CD1c-positive myeloid dendritic cell (primary cell): Measurements from ENCODE around the gene HS3ST4.
A peak's percentile ranks its signal among the peaks of the same experiment; 100 is the strongest.

Experiments used
- DNase-seq: peaks from one replicate; pipeline ENCODE4 v3.0.0-alpha.2; 2016; ENCODE audit errors: extremely low spot score

The HS3ST4 gene

DNA sequence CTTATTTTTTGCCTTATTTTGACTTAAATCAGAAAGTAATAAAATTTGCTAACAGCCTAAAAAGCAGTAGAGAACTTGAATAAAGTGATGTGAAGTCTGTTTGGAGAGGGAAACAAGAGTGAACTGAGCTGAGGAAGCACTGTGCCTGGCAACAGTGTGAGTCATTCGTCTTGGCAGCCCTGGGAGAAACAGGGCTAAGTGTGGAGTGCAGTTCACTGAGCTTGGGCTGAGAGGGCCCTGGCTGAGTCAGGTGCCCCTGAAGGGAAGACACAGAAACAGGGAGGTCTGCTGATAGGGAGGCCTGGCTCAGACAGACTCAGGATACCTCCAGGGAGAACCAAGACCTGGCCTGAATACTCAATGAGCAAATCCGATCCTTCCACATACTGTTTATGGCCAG is 132.1 kb downstream of the HS3ST4 start:
- no peak for DNase-seq

GRCh38 chr16:25827709-25828108 is 135.9 kb downstream of the HS3ST4 start:
- DNase-seq: no peak

DNA sequence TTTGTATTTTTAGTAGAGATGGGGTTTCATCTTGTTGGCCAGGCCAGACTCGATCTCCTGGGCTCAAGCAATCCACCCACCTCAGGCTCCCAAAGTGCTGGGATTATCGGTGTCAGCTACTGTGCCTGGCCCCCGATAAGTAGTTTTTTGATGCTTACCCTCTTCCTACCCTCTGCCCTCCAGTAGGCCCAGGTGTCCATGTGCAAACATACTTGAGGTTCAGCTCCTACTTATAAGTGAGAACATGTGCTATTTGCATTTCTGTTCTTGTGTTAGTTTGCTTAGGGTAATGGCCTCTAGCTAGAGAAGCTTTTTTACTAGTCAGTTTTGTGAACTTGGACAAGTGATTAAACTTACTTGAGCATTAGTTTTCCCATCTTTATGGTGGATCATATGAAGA is 136.8 kb downstream of the HS3ST4 start:
- DNase-seq: no peak

DNA sequence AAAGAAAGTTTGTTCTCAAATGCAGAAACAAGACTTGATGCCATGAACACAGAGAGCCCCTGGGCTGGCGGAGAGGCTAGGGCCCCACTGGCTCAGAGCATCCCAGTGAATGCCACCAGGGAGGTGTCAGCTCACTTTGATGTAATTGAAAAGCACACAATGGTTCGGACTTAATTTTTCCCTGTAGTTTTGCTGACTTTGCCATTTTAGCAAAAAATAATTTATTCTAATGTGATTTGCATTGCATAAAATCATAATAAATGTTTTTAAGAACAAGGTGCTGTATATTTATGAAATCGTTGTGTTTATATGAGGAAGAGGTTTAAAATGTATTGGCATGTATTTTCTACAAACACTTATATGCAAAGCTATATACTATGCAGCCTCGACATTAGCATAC is 140.5 kb downstream of the HS3ST4 start:
- no peak for DNase-seq

- no peak for DNase-seq
Measured at GRCh38 chr16:25834101-25834500, 142.3 kb downstream of the HS3ST4 start.

DNA sequence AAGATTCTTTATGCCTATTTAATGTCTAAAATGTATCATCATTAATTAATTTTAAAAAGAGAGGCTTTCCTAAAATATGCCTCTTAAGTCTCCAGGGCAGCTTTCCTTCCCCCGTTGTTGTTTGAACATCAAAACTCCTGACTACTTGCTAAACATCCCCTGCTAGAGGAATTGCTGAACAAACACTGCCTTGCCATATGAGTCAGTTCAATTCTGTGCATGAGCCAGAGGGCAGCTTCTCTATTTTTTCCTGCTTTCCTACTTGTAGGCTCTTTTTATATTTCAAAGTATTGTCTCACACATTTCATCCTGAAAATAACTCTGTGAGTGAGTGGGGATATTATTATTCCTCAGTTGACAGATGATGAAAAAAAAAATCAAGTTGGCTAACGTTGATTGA is 143.4 kb downstream of the HS3ST4 start:
- DNase-seq: no peak

DNA sequence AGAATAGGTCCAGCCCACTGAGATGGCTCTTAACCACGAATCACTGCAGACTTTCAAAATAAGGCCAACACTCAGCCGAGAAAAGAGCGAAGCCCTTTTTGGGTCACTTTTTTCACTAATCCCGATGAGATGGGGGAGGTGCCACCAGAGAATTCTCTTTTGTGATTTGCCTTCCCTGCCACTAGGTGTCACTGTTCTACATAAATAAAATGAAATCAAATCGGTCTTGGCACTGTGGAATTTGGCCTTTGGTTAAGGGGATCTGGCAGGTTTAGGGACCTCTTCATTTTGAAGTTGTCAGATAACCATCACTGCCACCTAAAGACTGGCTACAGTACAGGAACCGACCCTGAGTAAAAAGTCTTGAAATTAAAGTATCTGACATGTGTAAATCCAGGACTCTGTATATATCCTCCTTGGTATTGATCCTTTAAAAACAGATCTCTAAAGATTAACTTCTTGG is 147.0 kb downstream of the HS3ST4 start:
- DNase-seq: peak; percentile 58

DNA sequence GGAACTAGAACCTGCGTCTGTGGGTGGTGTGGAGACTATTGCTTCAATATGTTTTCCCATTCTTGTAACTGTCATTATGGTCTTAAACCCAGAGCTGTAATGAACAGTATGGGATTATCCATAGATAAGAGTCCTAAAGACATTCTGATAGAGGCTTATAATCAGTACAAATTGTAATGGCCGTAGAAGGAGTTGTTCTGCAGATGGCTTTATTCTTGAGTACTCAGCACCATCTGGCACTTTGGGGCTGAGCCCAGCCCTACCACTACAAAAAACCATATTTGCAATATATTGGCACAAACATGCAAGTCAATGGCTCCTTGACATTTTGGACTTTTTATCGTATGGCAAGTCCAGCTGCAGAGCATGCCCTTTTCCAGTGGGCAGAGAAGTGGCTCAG is 150.0 kb downstream of the HS3ST4 start:
- DNase-seq: no peak

GRCh38 chr16:25845901-25846300 is 154.1 kb downstream of the HS3ST4 start:
- no peak for DNase-seq

GRCh38 chr16:25854141-25854540 is 162.4 kb downstream of the HS3ST4 start:
- no peak for DNase-seq

- no peak for DNase-seq
Measured at GRCh38 chr16:25855063-25855462, 163.3 kb downstream of the HS3ST4 start.

GRCh38 chr16:25855818-25856217 is 164.1 kb downstream of the HS3ST4 start:
- DNase-seq: no peak

- no peak for DNase-seq
Measured at GRCh38 chr16:25859645-25860044, 167.9 kb downstream of the HS3ST4 start.

DNA sequence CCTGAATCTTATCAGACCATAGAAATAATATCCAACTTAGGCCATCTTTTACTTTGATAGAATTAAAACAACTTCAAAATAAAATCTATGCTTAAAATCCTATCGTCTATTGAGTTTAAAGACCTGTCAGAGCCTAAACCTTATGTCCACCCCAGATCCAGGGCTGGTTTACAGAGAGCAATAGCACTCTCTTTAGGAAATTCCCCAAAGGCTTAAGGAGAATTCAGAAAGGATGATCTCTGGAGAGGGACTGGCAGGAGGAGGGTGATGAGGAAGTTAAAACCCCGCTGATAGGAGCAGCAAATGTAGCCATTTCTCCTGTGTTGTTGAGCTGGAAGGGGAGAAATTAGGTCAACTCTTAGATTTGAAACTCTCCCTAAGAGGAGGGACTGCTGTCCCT is 175.3 kb downstream of the HS3ST4 start:
- DNase-seq: no peak

DNA sequence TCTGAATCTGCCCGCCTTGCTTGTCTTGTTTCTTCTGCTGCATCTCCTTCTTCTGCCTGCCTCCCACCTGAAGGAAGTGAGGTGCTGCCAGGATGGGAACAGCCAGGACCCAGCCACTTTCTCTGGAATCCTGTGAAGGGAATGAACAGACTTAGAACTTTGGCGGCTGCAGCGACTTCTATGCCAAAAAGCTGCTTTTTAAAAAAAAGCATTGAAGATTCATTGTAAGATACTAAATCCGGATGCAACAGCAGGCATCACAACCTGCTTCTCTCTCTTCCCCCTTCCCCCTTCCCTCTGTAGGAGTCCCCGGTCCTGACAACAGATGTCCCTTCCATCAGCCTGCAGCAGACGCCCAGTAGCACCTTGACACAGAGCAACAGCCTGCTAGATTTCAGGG is 176.3 kb downstream of the HS3ST4 start:
- no peak for DNase-seq

GRCh38 chr16:25868706-25869370 is 177.1 kb downstream of the HS3ST4 start:
- DNase-seq: no peak

DNA sequence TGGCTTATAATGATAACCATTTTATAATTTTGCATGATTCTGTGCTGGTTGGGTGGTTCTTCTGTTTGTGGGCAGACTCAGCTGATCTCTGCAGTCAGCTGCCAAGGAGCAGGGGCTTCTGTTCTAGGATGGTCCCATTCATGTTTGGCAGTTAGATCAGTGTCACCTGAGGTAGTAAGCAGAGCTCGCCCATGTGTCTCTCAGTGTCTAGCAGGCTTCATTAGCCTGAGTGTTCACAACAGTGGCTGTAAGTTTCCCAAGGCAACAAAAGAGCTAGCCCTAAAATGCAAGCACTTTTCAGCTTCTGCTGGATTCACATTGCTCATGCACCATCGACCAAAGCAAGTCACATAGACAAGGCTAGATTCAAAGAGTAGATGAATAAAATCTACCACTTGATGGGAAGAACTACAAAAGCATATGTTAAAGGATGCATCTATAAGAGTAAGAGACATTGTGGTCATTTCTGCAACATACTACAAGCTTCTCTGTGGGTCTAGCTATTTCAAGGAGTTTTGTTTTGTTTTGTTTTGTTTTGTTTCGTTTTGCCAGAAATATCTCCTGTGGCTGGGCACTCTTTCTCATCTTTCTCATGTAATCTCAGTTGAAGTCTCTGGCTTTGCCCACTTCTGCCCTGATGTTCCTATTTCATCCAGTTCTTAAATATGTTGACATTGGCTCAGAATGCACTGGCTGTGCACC is 180.8 kb downstream of the HS3ST4 start:
- DNase-seq: no peak

DNA sequence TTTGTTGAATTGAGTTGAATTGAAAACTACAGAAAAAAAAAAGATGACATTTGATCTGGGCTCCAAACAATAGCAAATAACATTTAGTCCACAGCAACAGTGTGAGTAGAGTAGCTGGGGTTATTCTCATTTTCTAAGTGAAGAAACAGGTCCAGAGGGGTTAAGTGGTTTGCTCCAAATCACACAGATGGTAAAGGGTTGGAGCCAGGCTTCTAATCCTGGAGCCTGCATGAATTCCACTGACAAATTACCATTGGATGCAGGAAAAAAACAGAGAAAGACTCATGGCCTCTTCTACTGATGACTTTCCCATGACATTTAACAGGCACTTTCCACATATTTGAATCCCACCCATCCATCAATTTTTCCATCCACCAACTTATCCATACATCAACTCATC is 182.4 kb downstream of the HS3ST4 start:
- DNase-seq: no peak

- DNase-seq: no peak
Measured at GRCh38 chr16:25875956-25876598, 184.3 kb downstream of the HS3ST4 start.

- no peak for DNase-seq
Measured at GRCh38 chr16:25877103-25877502, 185.3 kb downstream of the HS3ST4 start.

GRCh38 chr16:25886598-25886997 is 194.8 kb downstream of the HS3ST4 start:
- no peak for DNase-seq

DNA sequence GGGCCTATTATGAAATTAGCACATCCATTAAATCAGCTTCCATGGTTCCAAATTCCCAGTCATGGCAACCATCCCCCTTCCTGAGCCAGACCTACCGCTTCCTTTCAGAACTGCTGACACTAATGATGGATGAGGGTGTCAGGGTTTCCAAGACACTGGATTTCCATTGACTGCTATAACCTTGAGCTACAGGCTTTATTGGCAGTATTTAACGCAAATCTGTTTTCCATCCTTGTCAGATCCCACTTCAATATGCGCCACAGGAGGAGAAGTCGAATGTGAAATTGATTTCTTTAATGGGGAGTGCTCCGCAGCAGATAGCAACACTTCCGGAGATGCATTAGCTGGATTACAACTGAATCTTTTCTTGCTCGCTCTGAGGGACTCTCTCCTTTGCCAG is 197.1 kb downstream of the HS3ST4 start:
- no peak for DNase-seq

- DNase-seq: no peak
Measured at GRCh38 chr16:25893332-25893731, 201.6 kb downstream of the HS3ST4 start.
